HG02798 (cell line): Measurements from ENCODE around the gene TRIP13.

ENCODE experiments used
- ATAC-seq: cut with Tn5 transposase; IDR thresholded peaks from one replicate; pipeline ENCODE4 v1.9.1; 2021; ENCODE audit warnings: mild to moderate bottlenecking; ENCODE audit not compliant: unreplicated experiment, poor library complexity

The TRIP13 gene

DNA sequence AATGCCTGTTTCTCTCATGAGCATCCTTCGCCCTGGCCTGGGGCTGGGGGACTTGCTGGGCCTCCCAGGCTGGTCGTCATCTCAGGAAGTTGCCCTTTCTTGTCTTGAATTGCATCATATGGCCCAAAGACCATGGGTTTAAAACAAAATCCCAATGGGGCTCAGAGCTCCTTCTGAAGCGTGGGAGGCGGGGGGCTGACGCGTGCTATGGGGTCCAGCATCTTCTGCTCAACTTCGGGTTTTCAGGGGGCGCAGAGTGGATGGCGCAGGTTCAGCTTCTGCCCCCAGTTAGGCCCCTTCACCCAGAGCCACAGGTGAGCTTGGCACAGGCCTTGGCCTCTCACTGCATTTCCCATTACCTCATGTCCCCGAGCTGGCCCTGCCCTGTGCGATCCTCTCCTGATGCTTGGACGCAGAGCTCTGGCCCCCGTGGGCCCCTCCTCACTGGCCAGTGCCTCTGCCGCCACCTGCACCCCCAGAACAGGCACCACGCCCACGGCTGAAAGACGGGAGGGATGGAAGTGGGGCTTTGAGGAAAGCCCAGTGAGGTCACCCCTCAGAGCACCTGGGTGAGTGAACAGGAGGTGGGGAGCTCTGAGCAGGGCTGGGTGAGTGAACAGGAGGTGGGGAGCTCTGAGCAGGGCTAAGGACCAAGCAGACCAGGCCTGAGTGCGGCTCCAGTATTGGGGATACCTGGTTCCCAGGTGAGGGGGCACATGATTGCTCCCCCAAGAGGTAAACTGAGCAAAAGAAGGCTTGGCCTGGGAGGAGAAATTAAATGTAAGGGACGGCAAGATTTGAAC, 56.0 kb downstream of the TRIP13 start:
- no peak for ATAC-seq

DNA sequence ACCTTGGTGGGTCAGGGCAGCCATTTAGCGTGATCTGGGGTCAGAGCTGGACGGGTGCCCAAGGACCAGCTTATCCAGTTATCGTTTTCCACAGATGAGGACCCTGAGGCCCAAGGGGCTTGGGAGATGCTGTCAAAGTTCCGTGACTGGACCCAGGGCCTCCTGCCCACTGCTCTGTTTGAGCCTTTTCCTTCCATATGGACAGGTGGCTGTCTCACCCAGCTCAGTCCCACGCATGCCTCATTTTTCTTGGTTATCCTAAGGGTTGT, 56.5 kb downstream of the TRIP13 start:
- no peak for ATAC-seq

- no peak for ATAC-seq
Measured at GRCh38 chr5:949815-950560, 57.3 kb downstream of the TRIP13 start.

DNA sequence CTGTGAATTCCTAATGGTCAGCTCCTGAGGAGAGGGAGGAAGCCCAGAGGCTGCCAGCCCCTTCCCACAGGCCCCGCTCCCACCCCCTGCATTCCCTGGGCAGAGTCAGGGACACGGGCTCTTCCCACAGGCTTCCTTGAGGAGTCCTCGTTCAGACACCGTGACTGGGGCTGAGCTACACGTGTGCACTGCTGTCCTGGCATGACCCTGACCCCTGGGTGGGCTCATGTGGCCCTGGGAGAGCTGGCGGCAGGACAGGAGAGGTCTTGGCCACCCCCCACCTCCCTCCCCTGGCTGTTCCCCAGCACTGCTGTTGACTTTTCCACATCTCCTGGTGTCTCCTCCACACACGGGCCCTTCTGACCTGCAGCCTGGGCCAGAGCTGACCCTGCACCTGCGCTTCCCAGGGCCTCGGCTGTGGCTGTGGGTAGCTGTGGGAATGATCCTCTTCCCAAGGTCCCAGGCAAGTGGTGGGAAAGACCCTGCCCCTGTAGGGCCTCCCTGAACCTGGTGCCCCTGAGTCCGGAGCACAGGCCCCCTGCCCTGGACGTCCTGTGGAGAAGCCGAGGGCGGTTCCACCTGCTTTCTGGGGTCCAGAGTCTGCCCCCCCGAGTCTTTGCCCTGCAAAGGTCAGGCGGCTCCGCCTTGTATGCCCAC, 59.4 kb downstream of the TRIP13 start:
- no peak for ATAC-seq

- no peak for ATAC-seq
Measured at GRCh38 chr5:952597-953271, 60.0 kb downstream of the TRIP13 start.

DNA sequence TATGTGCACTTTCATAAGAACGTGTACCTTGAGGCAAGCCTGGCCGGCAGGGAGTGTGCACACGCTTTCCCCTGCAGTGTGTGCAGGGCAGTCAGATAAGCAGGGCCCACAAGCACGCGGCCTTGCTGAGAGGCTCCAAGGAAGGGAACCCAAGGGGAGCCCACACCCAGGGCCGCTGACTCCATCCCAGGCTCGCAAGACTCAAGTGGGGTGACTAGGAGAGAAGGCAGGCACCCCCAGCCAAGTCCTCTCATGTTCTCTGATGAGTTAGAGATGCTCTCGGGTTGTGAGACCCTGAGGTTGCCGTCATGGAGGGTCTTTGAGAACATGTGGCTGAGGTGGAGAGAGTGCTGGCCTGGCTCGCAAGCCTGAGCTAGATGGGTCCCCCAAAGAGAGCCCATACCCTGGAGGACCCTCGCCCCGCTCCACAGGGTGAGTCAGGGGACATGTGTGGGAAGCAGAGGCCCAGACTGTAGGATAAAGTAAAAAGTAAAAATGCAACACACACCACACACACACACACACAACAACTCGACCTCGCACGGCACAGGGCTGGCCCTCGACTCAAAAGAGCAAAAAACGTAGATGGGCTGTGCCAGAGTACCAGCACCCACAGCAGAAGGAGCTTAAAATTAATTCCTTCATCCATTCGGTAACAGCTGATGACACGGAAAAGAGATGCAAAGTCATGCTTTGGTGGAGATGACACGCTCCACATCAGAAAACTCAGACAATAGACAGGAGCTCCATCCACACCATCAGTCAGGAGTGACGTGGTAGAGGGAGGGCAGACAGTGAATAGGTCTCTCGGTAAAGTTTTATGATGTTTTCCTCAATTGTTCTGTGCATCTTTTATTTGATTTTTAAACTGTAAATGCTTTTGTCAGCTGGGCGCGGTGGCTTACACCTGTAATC, 61.1 kb downstream of the TRIP13 start:
- ATAC-seq: no peak

DNA sequence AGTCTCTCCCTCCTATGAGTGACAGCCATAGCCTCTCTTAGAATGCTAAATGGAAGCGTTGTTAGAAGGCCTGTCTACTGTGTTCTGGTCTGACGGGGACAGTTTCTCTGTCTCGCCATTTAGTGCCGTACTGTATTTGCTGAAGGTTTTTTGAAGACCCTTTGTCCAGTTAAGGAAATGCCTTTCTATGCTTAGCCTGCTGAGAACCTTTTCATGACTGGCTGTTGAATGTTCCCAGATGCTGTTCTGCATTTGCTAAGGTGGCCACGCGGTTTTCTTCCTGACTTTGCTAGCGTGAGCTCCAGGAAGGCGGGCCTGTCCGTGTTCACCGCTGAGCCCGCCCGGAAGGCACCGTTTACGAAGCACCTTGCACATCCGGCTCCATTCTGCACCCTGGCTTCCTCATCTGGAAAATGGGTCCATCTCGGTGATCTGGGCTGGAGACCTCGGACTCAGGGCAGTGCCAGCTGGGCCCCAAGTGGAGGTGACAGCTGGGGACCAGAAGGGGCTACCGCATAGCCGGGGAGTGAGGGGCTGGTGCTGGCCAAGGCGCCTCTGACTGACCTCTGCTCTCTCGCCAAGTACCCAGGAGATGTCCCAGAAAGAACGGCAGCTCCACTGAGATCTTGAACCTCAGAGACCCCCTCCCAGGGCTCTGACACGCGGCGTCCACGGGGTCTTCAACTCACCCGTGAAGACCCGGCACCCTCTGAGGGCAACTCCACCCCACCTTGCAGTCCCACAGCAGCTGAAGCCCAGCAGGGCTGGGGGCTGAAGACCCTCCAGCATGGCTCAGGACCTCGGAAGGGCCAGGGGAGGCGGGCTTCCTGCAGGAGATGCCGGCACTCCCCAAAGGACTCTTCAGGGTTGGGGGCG, 63.4 kb downstream of the TRIP13 start:
- ATAC-seq: no peak

- ATAC-seq: peak; percentile 60
Measured at GRCh38 chr5:956941-957747, 64.5 kb downstream of the TRIP13 start.

DNA sequence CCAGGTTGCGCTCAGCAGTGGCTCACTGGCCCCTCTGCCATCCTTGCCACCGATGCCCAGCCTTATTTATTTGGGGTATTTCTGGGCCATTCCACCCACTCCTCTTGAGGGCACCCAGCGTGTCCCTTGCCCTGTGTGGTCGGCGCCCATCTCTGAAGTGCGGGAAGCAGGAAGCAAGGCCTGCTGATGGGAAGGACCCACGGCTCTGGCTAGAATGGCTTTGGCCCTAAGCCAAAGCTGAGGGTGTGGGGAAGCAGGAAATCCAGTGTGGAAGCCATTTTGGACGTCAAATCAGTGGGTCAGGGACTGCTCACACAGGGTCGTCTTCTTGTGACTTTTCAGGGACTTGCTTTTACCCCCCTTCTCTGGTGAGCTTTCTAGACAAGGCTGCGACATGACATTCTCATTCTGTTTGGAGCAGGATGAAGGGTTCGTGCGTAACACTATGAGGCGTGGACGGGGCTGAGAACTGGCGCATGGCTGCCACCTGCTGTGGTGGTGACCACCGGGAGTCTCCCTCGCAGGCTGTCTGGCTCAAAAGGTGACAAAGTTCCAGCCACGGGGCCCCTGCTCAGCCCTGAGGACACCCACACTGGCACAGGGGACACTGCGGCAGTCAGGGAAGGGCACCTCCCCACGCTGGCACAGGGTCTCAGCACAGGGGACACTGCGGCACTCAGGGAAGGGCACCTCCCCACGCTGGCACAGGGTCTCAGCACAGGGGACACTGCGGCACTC, 65.2 kb downstream of the TRIP13 start:
- no peak for ATAC-seq

GRCh38 chr5:958701-959571, 66.3 kb downstream of the TRIP13 start:
- no peak for ATAC-seq

DNA sequence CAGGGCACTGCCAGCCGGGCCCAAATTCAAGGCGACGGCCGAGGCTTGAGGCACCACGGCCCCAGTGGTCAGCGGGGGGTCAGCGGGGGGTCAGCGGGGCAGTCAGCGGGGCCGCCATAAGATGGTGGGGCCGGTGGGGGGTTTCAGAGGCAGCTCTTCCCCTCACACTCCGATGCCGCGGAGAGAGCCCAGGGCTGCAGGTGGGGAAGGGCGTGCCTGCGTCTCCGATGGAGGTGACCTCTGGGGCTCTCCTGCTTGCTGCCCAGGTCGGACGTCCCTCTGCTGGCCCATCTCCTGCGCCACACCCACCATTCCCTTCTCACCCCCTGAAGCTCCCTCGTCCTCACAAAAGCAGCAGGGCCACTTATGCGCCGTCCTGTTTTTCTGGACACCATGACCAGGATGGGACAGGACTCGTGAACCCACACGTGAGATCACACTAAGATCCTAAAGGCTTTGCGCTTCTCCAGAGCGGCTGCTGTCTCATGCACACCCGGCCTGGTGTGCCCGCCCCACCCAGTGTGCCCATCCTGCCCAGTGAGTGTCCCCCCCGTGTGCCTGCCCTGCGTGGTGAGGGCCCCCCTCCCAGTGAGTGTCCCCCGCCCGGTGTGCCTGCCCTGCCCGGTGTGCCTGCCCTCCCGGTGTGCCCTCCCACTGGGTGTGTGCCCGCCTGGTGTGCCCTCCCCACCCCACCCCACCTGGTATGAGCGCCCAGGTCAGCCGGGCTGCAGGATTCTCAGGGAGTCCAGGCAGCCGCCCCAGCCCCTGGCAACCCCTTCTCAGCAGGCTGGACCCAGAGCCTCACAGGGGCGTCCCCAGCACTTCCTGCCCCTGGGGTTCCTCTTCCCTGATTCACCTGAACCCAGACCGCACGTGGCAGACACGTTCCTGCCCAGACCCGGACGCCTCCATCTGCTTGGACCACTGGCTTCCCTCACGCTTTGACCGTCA, 67.2 kb downstream of the TRIP13 start:
- no peak for ATAC-seq

GRCh38 chr5:960551-960950, 67.9 kb downstream of the TRIP13 start:
- no peak for ATAC-seq

DNA sequence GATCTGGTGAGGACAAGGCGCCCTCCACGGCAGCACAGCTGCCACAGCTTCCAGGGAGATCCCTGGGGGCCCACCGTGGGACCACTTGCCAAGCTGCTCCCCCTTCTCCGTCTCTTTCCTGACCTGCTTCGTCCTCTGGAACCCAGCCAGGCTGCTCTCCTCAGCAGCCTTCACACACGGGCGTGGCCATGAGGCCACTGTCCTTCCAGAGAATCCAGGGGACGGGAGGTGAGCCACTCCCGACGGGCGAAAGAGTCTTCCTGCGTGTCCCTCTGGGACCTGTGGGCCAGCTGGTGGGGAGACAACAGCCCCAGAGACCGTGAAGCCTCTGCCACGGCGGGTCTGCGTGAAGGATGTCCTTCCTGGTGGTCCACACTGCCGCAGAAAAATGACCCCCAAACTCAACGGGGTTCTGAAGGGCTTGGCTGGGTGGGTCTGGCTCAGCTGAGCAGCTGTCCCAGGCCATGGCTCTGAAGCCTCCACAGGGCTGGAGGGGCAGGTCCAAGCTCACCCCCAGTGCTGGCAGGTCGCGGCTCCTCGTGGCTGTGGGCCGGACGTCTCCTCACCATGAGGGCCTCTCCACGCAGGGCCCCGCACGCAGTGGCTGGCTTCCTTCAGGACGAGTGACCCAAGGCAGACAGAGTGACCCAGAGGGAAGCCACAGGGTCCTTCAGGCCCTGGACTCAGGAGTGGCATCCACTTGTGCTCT, 68.5 kb downstream of the TRIP13 start:
- no peak for ATAC-seq

GRCh38 chr5:961711-962240, 69.1 kb downstream of the TRIP13 start:
- no peak for ATAC-seq

GRCh38 chr5:962386-962785, 69.7 kb downstream of the TRIP13 start:
- ATAC-seq: no peak
